IMR-90 (cell line): ENCODE measurements around the gene DEDD2. TPM values are rescaled to one million over a fixed set of nuclear protein-coding genes. Genes with fewer than 3 reads are reported as not detected.

ENCODE experiments used
- ATAC-seq: fragments of 200-7000 bp; cut with Tn5 transposase; 2 replicates; pipeline ENCODE4 v1.9.1; 2020; ENCODE audit warnings: low read depth, mild to moderate bottlenecking, moderate library complexity
- BruUV-seq: library from RNA; stranded (reverse); fragments of 400-500 nt; replicated peaks from 2 replicates; lab custom pipeline; 2021; lab: Mats Ljungman, UMichigan
- CTCF ChIA-PET: fragments of 300-600 bp; formaldehyde crosslinking; extraction: SDS; loops from one replicate; lab custom pipeline; 2021; ENCODE audit warnings: antibody characterized with exemption; lab: Yijun Ruan, JAX
- POLR2A ChIA-PET: fragments of 300-600 bp; sonication (Branson Sonifier 250); formaldehyde crosslinking; loops from one replicate; lab custom pipeline; 2022; ENCODE audit warnings: antibody characterized with exemption; ENCODE audit not compliant: unreplicated experiment; lab: Charles Lee
- DNase-seq: peaks from one replicate; pipeline ENCODE4 v3.0.0; 2013
- H2AFZ ChIP-seq: replicated peaks from 2 replicates; pipeline ENCODE3; 2013; ENCODE audit warnings: low read length, mild to moderate bottlenecking; ENCODE audit not compliant: poor library complexity
- H2AK5ac ChIP-seq: 2 replicates; pipeline ENCODE4 v1.6.1; 2013; ENCODE audit warnings: low read depth, low read length, inconsistent platforms
- H2AK9ac ChIP-seq: replicated peaks from 2 replicates; pipeline ENCODE3; 2013; ENCODE audit warnings: mild to moderate bottlenecking, low read depth, low read length, moderate library complexity; ENCODE audit not compliant: poor library complexity
- H2BK120ac ChIP-seq: 2 replicates; pipeline ENCODE4 v1.6.1; 2013; ENCODE audit warnings: low read depth, low read length, inconsistent platforms
- H2BK15ac ChIP-seq: 3 replicates; pipeline ENCODE4 v1.6.1; 2013; ENCODE audit warnings: low read depth, low read length, inconsistent platforms
- H2BK20ac ChIP-seq: 2 replicates; pipeline ENCODE4 v1.6.1; 2013; ENCODE audit warnings: low read depth, mild to moderate bottlenecking, inconsistent platforms, low read length, moderate library complexity
- H2BK5ac ChIP-seq: 2 replicates; pipeline ENCODE4 v1.6.1; 2013; ENCODE audit warnings: mild to moderate bottlenecking, low read depth, low read length, inconsistent platforms; ENCODE audit not compliant: poor library complexity, severe bottlenecking
- H3K14ac ChIP-seq: replicated peaks from 2 replicates; pipeline ENCODE4 v1.6.1; 2013; ENCODE audit warnings: low read depth, low read length, inconsistent platforms
- H3K18ac ChIP-seq: 2 replicates; pipeline ENCODE4 v1.6.1; 2013; ENCODE audit warnings: low read depth, low read length, control low read depth
- H3K23ac ChIP-seq: 2 replicates; pipeline ENCODE4 v1.6.1; 2013; ENCODE audit warnings: low read depth, low read length, inconsistent platforms
- H3K27ac ChIP-seq: 2 replicates; pipeline ENCODE4 v1.5.1; 2013; ENCODE audit warnings: mild to moderate bottlenecking, control low read depth, low read length; ENCODE audit not compliant: insufficient read depth
- H3K27me3 ChIP-seq: 2 replicates; pipeline ENCODE4 v1.6.1; 2013; ENCODE audit warnings: low read length; ENCODE audit not compliant: control insufficient read depth, insufficient read depth
- H3K36me3 ChIP-seq: 2 replicates; pipeline ENCODE4 v1.6.1; 2013; ENCODE audit warnings: low read length, mixed read lengths; ENCODE audit not compliant: control insufficient read depth, insufficient read depth
- H3K4ac ChIP-seq: 2 replicates; pipeline ENCODE4 v1.6.1; 2013; ENCODE audit warnings: low read depth, low read length, inconsistent platforms
- H3K4me1 ChIP-seq: 2 replicates; pipeline ENCODE4 v1.6.1; 2013; ENCODE audit warnings: low read length, mixed read lengths; ENCODE audit not compliant: control insufficient read depth, insufficient read depth
- H3K4me2 ChIP-seq: 2 replicates; pipeline ENCODE4 v1.6.1; 2013; ENCODE audit warnings: low read depth, mild to moderate bottlenecking, control low read depth, low read length, moderate library complexity
- H3K4me3 ChIP-seq: 2 replicates; pipeline ENCODE4 v1.5.1; 2013; ENCODE audit warnings: low read depth, mild to moderate bottlenecking, control low read depth, low read length, moderate library complexity; ENCODE audit not compliant: insufficient read depth
- H3K56ac ChIP-seq: 2 replicates; pipeline ENCODE4 v1.6.1; 2013; ENCODE audit warnings: low read length, inconsistent platforms; ENCODE audit not compliant: insufficient read depth; ENCODE audit errors: extremely low read depth
- H3K79me1 ChIP-seq, 2 experiments: 2 replicates each; pipeline ENCODE4 v1.6.1; 2013; ENCODE audit warnings: low read length in 2 of 2, inconsistent platforms in 1 of 2, low read depth in 1 of 2
- H3K9ac ChIP-seq: 2 replicates; pipeline ENCODE4 v1.6.1; 2013; ENCODE audit warnings: low read depth, low read length, control low read depth
- H3K9me1 ChIP-seq: 2 replicates; pipeline ENCODE4 v1.6.1; 2013; ENCODE audit warnings: low read length, inconsistent platforms; ENCODE audit not compliant: insufficient read depth
- H3K9me3 ChIP-seq: 2 replicates; pipeline ENCODE4 v1.6.1; 2013; ENCODE audit warnings: low read length; ENCODE audit not compliant: control insufficient read depth, insufficient read depth
- H4K20me1 ChIP-seq: 2 replicates; pipeline ENCODE4 v1.6.1; 2013; ENCODE audit warnings: low read length, inconsistent platforms; ENCODE audit not compliant: insufficient read depth
- H4K5ac ChIP-seq: 2 replicates; pipeline ENCODE4 v1.6.1; 2013; ENCODE audit warnings: mild to moderate bottlenecking, low read depth, low read length, control low read depth
- H4K8ac ChIP-seq, 2 experiments: 2 replicates each; pipeline ENCODE4 v1.6.1; 2013; ENCODE audit warnings: low read depth in 2 of 2, low read length in 2 of 2, control low read depth in 1 of 2, inconsistent platforms in 1 of 2
- H4K91ac ChIP-seq: 2 replicates; pipeline ENCODE4 v1.6.1; 2013; ENCODE audit warnings: low read depth, low read length, inconsistent platforms; ENCODE audit not compliant: insufficient read depth
- CEBPB ChIP-seq: IDR thresholded peaks from 2 replicates; pipeline ENCODE4 v1.6.1; 2012; ENCODE audit warnings: low read depth, low read length, improper control_type of control experiment
- FOS ChIP-seq: fragments of 150-350 bp; IDR thresholded peaks from 2 replicates; pipeline ENCODE4 v1.6.1; 2016; ENCODE audit warnings: low read depth, low read length
- MAFK ChIP-seq: IDR thresholded peaks from 2 replicates; pipeline ENCODE4 v1.6.1; 2012; ENCODE audit warnings: low read depth, low read length, improper control_type of control experiment
- NFE2L2 ChIP-seq: fragments of 150-350 bp; IDR thresholded peaks from 2 replicates; pipeline ENCODE4 v1.6.1; 2016; ENCODE audit warnings: low read depth, mild to moderate bottlenecking, low read length
- RAD21 ChIP-seq: IDR thresholded peaks from 2 replicates; pipeline ENCODE4 v1.6.1; 2012; ENCODE audit warnings: low read length, improper control_type of control experiment
- SMC3 ChIP-seq: fragments of 150-350 bp; IDR thresholded peaks from 2 replicates; pipeline ENCODE4 v1.6.1; 2016; ENCODE audit warnings: low read depth, mild to moderate bottlenecking, antibody characterized with exemption, low read length, moderate library complexity
- WGBS, 2 experiments: methylation state at CpG; one replicate each; pipeline versions ENCODE4 v1.1.5 to v1.1.7; 2013; ENCODE audit warnings: missing lambda C conversion rate in 2 of 2; ENCODE audit not compliant: insufficient read length in 1 of 2; ENCODE audit errors: extremely low coverage in 2 of 2; 5-methylcytosine and 5-hydroxymethylcytosine counted together
- dilution Hi-C: fragments of 300-500 bp; cut with HindIII; formaldehyde crosslinking; loops from one replicate; pipeline ENCODE4 v1.14.3; 2018; ENCODE audit warnings: low sequenced_read_pairs; ENCODE audit not compliant: unreplicated experiment
- in situ Hi-C: fragments of 300-500 bp; cut with MboI; formaldehyde crosslinking; loops from 3 replicates; pipeline ENCODE4 v1.14.3; 2019; ENCODE audit warnings: low sequenced_read_pairs, inconsistent platforms, mixed read lengths
- intact Hi-C: fragments of 100-400 bp; cut with micrococcal nuclease; formaldehyde crosslinking; loops from 2 replicates; pipeline ENCODE4 v1.10.0; 2022
- polyA plus RNA-seq, 3 experiments: library from polyadenylated mRNA; depleted of rRNA; stranded (reverse); fragments of >200 nt; gene quantifications; 2 replicates each; pipeline ENCODE4 v1.2.3, GENCODE V29; 2012; ENCODE audit warnings: low replicate concordance in 1 of 3
- total RNA-seq: library from RNA; depleted of rRNA; stranded (reverse); fragments of >200 nt; gene quantifications from 2 replicates; pipeline ENCODE4 v1.2.3, GENCODE V29; 2012

The DEDD2 gene
- total and polyA plus RNA-seq, 2 of the 4 experiments (the other 2 are of a cell fraction): 8.2 to 21.0 TPM

GRCh38 chr19:42229301-42229854 is 11.9 kb upstream of the DEDD2 start:
- Histone ChIP-seq H2AK5ac (no peak overlapping the region), H4K5ac (no peak overlapping the region), H2AFZ (peak overlapping the region; percentile 10), H2BK15ac (no peak overlapping the region), H3K23ac (no peak overlapping the region), H4K8ac (no peak overlapping the region), H3K9ac (no peak overlapping the region), H4K91ac (no peak overlapping the region), H4K20me1 (peaks cover 86% of the 10 kb centered on the region), H3K56ac (no peak overlapping the region), H2BK20ac (no peak overlapping the region), H3K18ac (no peak overlapping the region), H3K27me3 (no peaks in the 10 kb centered on the region), H3K9me1 (peaks cover 14% of the 10 kb centered on the region; the same call in 1 of the 2 replicates), H2BK5ac (no peak overlapping the region), H3K27ac (no peak overlapping the region), H3K36me3 (peaks cover 80% of the 10 kb centered on the region), H3K4me3 (no peak overlapping the region), H3K4ac (no peak overlapping the region), H2AK9ac (no peak overlapping the region), H3K9me3 (no peaks in the 10 kb centered on the region), H3K4me1 (no peaks in the 10 kb centered on the region), H3K14ac (no peak overlapping the region), H2BK120ac (no peak overlapping the region), H3K4me2 (no peak overlapping the region), H3K79me1 (peaks cover 34 to 82% of the 10 kb centered on the region in 2 experiments)
- dilution Hi-C loops (no loop called here), intact Hi-C loops (no loop called here), in situ Hi-C loops (no loop called here)
- no peak for ATAC-seq
- ChIA-PET CTCF (interaction anchor here (0.6 kb wide), 1 partner anchor 9 kb away, joined by 4 read pairs; no protein-coding TSS in a partner anchor), POLR2A (interaction anchor here (0.5 kb wide), 1 partner anchor 19 kb away, joined by 3 read pairs; no protein-coding TSS in a partner anchor)
- no TSS peak for BruUV-seq
- TF ChIP-seq RAD21 (no peak), CEBPB (no peak), MAFK (no peak), NFE2L2 (no peak), FOS (no peak), SMC3 (no peak)
- no peak for DNase-seq
- WGBS, 2 experiments: 60% methylated on average over 1 of the region's 4 CpGs; no CpG with 5 or more reads in 1 of the 2 experiments
